NCI-H82 (cell line): ENCODE results near the gene PYGO2.
A peak's percentile ranks its signal among the peaks of the same experiment; 100 is the strongest.

Experiments used
- DNase-seq: peaks from one replicate; lab custom pipeline; 2025; lab: John Stamatoyannopoulos, UW

The PYGO2 gene

GRCh38 chr1:154962156-154962749 lies 671 bp upstream of the PYGO2 start:
- peak; percentile 65 for DNase-seq

GRCh38 chr1:154960446-154961136 lies 991 bp downstream of the PYGO2 start:
- DNase-seq: no peak

GRCh38 chr1:154959426-154959780 lies 2.2 kb downstream of the PYGO2 start:
- no peak for DNase-seq

- no peak for DNase-seq
Measured at GRCh38 chr1:154958681-154959425, 2.7 kb downstream of the PYGO2 start.

GRCh38 chr1:154958036-154958435 lies 3.5 kb downstream of the PYGO2 start:
- no peak for DNase-seq

- DNase-seq: no peak
Measured at GRCh38 chr1:154957091-154957657, 4.4 kb downstream of the PYGO2 start.

- DNase-seq: peak; percentile 82
Measured at GRCh38 chr1:154956544-154956941, 5.0 kb downstream of the PYGO2 start.

- DNase-seq: peak; percentile 97
Measured at GRCh38 chr1:154955718-154956543, 5.7 kb downstream of the PYGO2 start, which contains the start of gene PBXIP1. TSS of gene PBXIP1 (minus strand) at chr1:154956099. CDS start at chr1:154953721, 2,378 bp downstream.

GRCh38 chr1:154955039-154955717 lies 6.4 kb downstream of the PYGO2 start:
- DNase-seq: peak; percentile 92

GRCh38 chr1:154954541-154954940 lies 7.0 kb downstream of the PYGO2 start:
- DNase-seq: peak; percentile 55

GRCh38 chr1:154953611-154954038 lies 8.0 kb downstream of the PYGO2 start:
- no peak for DNase-seq

- no peak for DNase-seq
Measured at GRCh38 chr1:154952664-154953063, 8.9 kb downstream of the PYGO2 start.

- no peak for DNase-seq
Measured at GRCh38 chr1:154951901-154952657, 9.5 kb downstream of the PYGO2 start.

GRCh38 chr1:154948079-154948478 lies 13.5 kb downstream of the PYGO2 start:
- no peak for DNase-seq

- DNase-seq: no peak
Measured at GRCh38 chr1:154945962-154946850, 15.4 kb downstream of the PYGO2 start.

- DNase-seq: no peak
Measured at GRCh38 chr1:154945160-154945961, 16.2 kb downstream of the PYGO2 start.

GRCh38 chr1:154944401-154945159 lies 17.0 kb downstream of the PYGO2 start:
- no peak for DNase-seq
